HepG2 (cell line): ENCODE measurements around the gene CPSF4. TPM values are rescaled to one million over a fixed set of nuclear protein-coding genes. Genes with fewer than 3 reads are reported as not detected.

Source experiments
- JUN ChIP-seq: sonication (generic); formaldehyde crosslinking; IDR thresholded peaks from 2 replicates; pipeline ENCODE4 v1.4.0; 2020; ENCODE audit warnings: mild to moderate bottlenecking, missing genetic modification reagents
- LCORL ChIP-seq, 2 experiments: fragments of 450-650 bp in 1 of 2; sonication (generic) in 1 of 2; formaldehyde crosslinking in 1 of 2; IDR thresholded peaks; 2 replicates each; pipeline versions ENCODE4 v1.5.0 to v1.6.1; 2017 to 2020; ENCODE audit warnings: antibody characterized with exemption in 1 of 2, missing genetic modification reagents in 1 of 2
- PCBP1 ChIP-seq: fragments of 200-400 bp; formaldehyde crosslinking; IDR thresholded peaks from 2 replicates; pipeline ENCODE4 v1.6.1; 2017; ENCODE audit warnings: mild to moderate bottlenecking, low read depth, low read length, borderline replicate concordance
- ZHX2 ChIP-seq, 2 experiments: sonication (generic) in 1 of 2; formaldehyde crosslinking in 1 of 2; IDR thresholded peaks; 2 replicates each; pipeline versions ENCODE4 v1.6.1 to v1.9.0; 2014 to 2022; ENCODE audit warnings: antibody characterized with exemption in 1 of 2, borderline replicate concordance in 1 of 2, inconsistent platforms in 1 of 2, low read depth in 1 of 2, missing genetic modification reagents in 1 of 2
- ZMYM2 ChIP-seq: sonication (generic); formaldehyde crosslinking; IDR thresholded peaks from 2 replicates; pipeline ENCODE4 v1.8.0; 2022; ENCODE audit warnings: mild to moderate bottlenecking, missing genetic modification reagents
- ZMYM4 ChIP-seq: sonication (generic); formaldehyde crosslinking; IDR thresholded peaks from 2 replicates; pipeline ENCODE4 v1.8.1; 2023; ENCODE audit warnings: mild to moderate bottlenecking, missing genetic modification reagents
- ZNF121 ChIP-seq: sonication (generic); formaldehyde crosslinking; IDR thresholded peaks from 2 replicates; pipeline ENCODE4 v1.5.0; 2020; ENCODE audit warnings: mild to moderate bottlenecking, missing genetic modification reagents
- ZNF138 ChIP-seq: sonication (generic); formaldehyde crosslinking; IDR thresholded peaks from 2 replicates; pipeline ENCODE4 v1.5.0; 2020; ENCODE audit warnings: mild to moderate bottlenecking, low read depth, missing genetic modification reagents
- ZNF224 ChIP-seq: sonication (generic); formaldehyde crosslinking; IDR thresholded peaks from 2 replicates; pipeline ENCODE4 v1.5.0; 2020; ENCODE audit warnings: mild to moderate bottlenecking, missing genetic modification reagents
- ZNF253 ChIP-seq: sonication (generic); formaldehyde crosslinking; IDR thresholded peaks from 2 replicates; pipeline ENCODE4 v1.8.0; 2022; ENCODE audit warnings: mild to moderate bottlenecking, missing genetic modification reagents, borderline replicate concordance
- ZNF431 ChIP-seq: sonication (generic); formaldehyde crosslinking; IDR thresholded peaks from 2 replicates; pipeline ENCODE4 v1.9.0; 2022; ENCODE audit warnings: missing genetic modification reagents, low read depth, mild to moderate bottlenecking, borderline replicate concordance
- ZNF614 ChIP-seq: IDR thresholded peaks from 2 replicates; pipeline ENCODE4 v1.6.1; 2018; ENCODE audit warnings: missing biosample characterization, missing genetic modification reagents, inconsistent platforms, borderline replicate concordance
- polyA plus RNA-seq, 8 experiments: library from polyadenylated mRNA; depleted of rRNA in 3 of 8; stranded (reverse) in 7 of 8; unstranded in 1 of 8; fragments of >200 nt; fragmentation: Illumina TruSeq in 4 of 8; extraction: Trizol in 4 of 8; gene quantifications; 2 replicates each; pipeline versions ENCODE4 v1.2.1 to v1.2.3, GENCODE V29; 2011 to 2016; ENCODE audit warnings: low read depth in 4 of 8, missing spikeins in 1 of 8, mixed read lengths in 1 of 8; ENCODE audit not compliant: insufficient read depth in 1 of 8
- total RNA-seq, 5 experiments: library from RNA; depleted of rRNA; stranded (reverse); fragments of >200 nt; fragmentation: Illumina TruSeq; extraction: Trizol; gene quantifications; 2 replicates each; pipeline ENCODE4 v1.2.3, GENCODE V29; 2016; ENCODE audit warnings: low read depth in 1 of 5
- TF ChIP-seq, protein P1 (sequence below): sonication (generic); formaldehyde crosslinking; IDR thresholded peaks from 2 replicates; pipeline ENCODE4 v1.5.0; 2020; ENCODE audit warnings: mild to moderate bottlenecking, missing genetic modification reagents
- TF ChIP-seq, protein P2 (sequence below): sonication (generic); formaldehyde crosslinking; IDR thresholded peaks from 2 replicates; pipeline ENCODE4 v1.5.1; 2020; ENCODE audit warnings: missing genetic modification reagents, mild to moderate bottlenecking, borderline replicate concordance

The CPSF4 gene
- total and polyA plus RNA-seq, 2 of the 13 experiments (the other 11 are each of a cell fraction or from before 2014, with no cell fraction given): 34.1 to 49.6 TPM

DNA sequence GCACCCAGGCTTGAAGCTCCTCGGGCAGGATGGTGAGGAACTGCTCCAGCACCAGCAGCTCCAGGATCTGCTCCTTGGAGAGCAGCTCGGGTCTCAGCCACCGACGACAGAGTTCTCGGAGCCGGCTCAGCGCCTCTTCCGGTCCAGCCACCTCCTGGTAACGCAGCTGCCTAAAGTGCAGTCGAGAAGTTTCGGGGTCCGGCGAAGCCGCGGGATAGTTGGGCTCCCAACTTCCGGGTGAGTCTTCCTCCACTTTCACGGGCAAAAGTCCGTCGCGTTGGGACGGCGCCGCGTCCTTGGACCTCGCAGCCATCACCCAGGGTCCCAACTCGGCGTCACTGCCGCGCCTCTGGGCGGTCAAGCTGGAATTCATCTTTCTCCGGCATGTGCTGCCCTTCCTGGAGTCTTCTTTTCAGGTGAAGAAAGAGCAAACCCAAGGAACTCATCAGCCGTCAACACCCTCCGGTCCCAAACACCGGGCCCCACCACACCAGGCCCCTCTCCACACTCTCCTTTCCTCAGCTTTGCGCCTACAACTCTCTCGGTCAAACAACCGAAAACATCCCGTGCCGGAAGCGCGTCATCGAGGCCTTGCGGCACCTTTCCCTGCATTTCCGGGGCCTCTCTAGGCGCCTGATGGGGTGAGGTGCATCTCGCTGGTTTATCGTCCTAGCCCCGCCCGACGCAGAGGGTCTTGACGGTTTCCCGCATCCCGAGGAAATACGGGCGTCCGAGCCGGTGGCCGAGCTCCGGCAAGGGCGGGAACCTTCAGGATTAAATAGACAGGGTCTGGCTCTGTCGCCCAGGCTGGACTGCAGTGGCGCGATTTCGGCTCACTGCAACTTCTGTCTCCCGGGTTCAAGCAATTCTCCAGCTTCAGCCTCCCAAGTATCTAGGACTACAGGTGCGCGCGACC lies 61.2 kb downstream of the CPSF4 start, which contains the start of gene ZNF394 (continued):
- 0 out of 2 replicates have a peak, but pooled peaks have one; percentile 40 for TF ChIP-seq ZNF431 (CRISPR knock-in tag)
- TF ChIP-seq ZNF121 (CRISPR knock-in tag): peak; percentile 51
- no peak for TF ChIP-seq LCORL (IDR thresholded peaks at IDR 0.05)
- peak; percentile 63; the same call in 1 of the 2 replicates for TF ChIP-seq LCORL (CRISPR knock-in tag; IDR thresholded peaks at IDR 0.05)
- TF ChIP-seq, protein P1, sequence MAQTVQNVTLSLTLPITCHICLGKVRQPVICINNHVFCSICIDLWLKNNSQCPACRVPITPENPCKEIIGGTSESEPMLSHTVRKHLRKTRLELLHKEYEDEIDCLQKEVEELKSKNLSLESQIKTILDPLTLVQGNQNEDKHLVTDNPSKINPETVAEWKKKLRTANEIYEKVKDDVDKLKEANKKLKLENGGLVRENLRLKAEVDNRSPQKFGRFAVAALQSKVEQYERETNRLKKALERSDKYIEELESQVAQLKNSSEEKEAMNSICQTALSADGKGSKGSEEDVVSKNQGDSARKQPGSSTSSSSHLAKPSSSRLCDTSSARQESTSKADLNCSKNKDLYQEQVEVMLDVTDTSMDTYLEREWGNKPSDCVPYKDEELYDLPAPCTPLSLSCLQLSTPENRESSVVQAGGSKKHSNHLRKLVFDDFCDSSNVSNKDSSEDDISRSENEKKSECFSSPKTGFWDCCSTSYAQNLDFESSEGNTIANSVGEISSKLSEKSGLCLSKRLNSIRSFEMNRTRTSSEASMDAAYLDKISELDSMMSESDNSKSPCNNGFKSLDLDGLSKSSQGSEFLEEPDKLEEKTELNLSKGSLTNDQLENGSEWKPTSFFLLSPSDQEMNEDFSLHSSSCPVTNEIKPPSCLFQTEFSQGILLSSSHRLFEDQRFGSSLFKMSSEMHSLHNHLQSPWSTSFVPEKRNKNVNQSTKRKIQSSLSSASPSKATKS: no peak
- TF ChIP-seq, protein P2, sequence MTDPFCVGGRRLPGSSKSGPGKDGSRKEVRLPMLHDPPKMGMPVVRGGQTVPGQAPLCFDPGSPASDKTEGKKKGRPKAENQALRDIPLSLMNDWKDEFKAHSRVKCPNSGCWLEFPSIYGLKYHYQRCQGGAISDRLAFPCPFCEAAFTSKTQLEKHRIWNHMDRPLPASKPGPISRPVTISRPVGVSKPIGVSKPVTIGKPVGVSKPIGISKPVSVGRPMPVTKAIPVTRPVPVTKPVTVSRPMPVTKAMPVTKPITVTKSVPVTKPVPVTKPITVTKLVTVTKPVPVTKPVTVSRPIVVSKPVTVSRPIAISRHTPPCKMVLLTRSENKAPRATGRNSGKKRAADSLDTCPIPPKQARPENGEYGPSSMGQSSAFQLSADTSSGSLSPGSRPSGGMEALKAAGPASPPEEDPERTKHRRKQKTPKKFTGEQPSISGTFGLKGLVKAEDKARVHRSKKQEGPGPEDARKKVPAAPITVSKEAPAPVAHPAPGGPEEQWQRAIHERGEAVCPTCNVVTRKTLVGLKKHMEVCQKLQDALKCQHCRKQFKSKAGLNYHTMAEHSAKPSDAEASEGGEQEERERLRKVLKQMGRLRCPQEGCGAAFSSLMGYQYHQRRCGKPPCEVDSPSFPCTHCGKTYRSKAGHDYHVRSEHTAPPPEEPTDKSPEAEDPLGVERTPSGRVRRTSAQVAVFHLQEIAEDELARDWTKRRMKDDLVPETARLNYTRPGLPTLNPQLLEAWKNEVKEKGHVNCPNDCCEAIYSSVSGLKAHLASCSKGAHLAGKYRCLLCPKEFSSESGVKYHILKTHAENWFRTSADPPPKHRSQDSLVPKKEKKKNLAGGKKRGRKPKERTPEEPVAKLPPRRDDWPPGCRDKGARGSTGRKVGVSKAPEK (CRISPR knock-in tag): no peak
- TF ChIP-seq PCBP1: no peak
- TF ChIP-seq ZMYM2: 0 out of 2 replicates have a peak, but pooled peaks have one; percentile 34
- no peak for TF ChIP-seq ZNF138
- peak; percentile 76; the same call in 1 of the 2 replicates for TF ChIP-seq ZMYM4 (CRISPR knock-in tag)
- TF ChIP-seq ZNF224 (CRISPR knock-in tag): peak; percentile 78; the same call in 1 of the 2 replicates
- TF ChIP-seq JUN (CRISPR knock-in tag): no peak
- TF ChIP-seq ZNF253 (CRISPR knock-in tag): no peak; the same call in 1 of the 2 replicates
- peak; percentile 97 for TF ChIP-seq ZHX2 (IDR thresholded peaks at IDR 0.05; ENCODE audit: low read depth)
- no peak for TF ChIP-seq ZHX2 (CRISPR knock-in tag; IDR thresholded peaks at IDR 0.05; ENCODE audit: borderline replicate concordance)
- TF ChIP-seq ZNF614: no peak; the same call in 1 of the 2 replicates
